NCI-H2196 (cell line): ENCODE data around the gene GARNL3.

ENCODE experiments used
- DNase-seq: peaks from one replicate; lab custom pipeline; 2025; ENCODE audit not compliant: unreplicated experiment; lab: John Stamatoyannopoulos, UW

GARNL3 gene

GRCh38 chr9:127384016-127384730, 119.6 kb downstream of the GARNL3 start:
- DNase-seq: no peak

- no peak for DNase-seq
These were observed 120.3 kb downstream of the GARNL3 start for GRCh38 chr9:127384901-127385300.

- DNase-seq: no peak
These were observed 121.7 kb downstream of the GARNL3 start for GRCh38 chr9:127386249-127386648.

DNA sequence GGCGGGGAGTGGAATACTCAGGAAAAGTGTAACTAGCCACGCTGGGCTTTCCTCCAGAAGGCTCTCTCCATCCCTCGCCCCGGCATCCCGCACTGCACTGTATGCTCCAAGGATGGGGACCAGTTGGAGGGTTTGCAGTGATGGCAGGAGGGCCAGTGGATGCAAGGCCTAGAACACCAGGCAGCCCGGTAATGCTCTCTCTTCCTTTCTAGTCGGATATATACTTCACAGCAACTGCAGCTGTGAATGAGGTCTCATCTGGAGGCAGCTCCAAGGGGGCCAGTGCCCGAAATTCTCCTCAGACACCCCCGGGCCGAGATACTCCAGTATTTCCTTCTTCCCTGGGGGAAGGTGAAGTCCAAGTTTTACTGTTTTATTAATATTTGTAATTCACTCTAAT, 122.4 kb downstream of the GARNL3 start:
- no peak for DNase-seq

DNA sequence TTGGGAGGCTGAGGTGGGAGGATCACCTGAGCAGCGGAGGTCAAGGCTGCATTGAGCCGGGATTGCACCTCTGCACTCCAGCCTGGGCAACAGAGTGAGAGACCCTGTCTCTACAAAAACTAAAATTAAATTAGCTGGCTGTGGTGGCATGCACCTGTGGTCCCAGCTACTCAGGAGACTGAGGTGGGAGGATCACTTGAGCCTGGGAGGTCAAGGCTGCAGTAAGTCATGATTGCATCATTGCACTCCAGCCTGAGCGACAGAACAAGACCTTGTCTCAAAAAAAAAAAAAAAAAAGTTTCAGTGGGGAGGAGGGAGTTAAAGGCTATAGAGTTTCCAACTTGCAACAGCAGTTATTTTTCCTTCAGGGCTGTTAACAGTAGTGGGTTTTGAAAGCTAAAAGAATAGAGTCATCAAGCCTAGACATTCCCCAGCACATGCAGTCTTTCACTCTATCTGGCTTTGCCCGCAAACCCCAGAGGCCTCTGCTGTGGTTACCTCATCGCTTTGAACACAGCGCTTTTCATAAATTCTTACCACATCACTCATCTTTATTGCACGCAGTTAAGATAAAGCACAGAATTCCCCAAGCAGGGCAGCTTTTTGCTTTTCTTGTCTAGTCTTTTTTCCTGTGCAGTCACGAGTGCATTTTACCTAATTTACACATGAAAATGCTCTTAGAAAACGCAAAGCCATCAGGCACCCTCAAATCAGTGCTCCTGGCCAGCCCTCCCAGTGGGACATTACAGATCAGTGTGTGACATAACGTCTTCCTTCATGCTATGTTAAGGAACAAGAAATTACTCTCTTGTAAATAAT, 123.7 kb downstream of the GARNL3 start:
- no peak for DNase-seq

DNA sequence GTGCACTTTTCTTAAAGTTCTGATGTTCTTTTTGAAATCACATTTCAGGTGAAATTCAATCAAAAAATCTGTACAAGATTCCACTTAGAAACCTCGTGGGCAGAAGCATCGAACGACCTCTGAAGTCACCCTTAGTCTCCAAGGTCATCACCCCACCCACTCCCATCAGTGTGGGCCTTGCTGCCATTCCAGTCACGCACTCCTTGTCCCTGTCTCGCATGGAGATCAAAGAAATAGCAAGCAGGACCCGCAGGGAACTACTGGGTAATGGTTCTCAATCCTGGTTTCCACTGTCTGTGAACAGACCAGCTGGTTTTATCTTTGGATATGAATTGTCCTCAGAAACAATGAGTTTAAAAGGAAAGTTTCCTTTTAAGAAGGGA, 124.3 kb downstream of the GARNL3 start:
- DNase-seq: no peak

GRCh38 chr9:127389381-127390247, 125.0 kb downstream of the GARNL3 start:
- DNase-seq: no peak

DNA sequence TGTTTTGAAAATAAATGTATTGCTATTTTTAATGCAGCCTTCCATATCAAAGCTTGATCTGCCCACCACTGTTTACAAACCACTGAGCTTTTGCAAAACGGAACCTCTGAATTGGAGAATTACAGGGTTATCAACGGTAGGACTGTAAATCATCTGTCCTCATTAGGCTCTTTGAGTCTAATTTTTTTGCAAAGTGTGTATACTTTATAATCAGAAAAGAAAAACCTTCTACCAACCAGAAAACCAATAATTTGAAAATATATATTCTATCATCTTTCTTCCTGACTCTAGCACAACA, 125.6 kb downstream of the GARNL3 start:
- no peak for DNase-seq

- DNase-seq: no peak
These were observed 126.0 kb downstream of the GARNL3 start for GRCh38 chr9:127390563-127390962.

- DNase-seq: no peak
These were observed 127.6 kb downstream of the GARNL3 start for GRCh38 chr9:127392166-127392565.

- DNase-seq: no peak
These were observed 128.4 kb downstream of the GARNL3 start for GRCh38 chr9:127392976-127393375.

DNA sequence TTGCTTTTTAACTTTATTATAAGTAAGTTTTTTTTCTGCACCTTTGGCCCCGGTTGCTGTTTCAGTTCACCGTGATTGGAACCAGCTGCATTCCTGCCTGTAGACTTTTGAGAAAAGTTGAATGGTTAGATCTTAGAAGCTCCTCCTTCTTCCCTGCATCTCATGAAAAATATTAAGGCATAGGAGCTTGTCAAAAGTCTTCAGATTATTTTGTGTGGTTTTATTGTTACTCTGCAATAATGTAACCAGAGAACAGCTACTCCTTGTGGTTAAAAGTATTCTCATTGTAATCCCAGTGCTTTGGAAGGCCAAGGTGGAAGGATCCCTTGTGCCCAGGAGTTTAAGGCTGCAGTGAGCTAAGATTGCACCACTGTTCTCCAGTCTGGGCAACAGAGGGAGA, 129.1 kb downstream of the GARNL3 start:
- DNase-seq: no peak

GRCh38 chr9:127395497-127396252, 131.1 kb downstream of the GARNL3 start:
- no peak for DNase-seq

DNA sequence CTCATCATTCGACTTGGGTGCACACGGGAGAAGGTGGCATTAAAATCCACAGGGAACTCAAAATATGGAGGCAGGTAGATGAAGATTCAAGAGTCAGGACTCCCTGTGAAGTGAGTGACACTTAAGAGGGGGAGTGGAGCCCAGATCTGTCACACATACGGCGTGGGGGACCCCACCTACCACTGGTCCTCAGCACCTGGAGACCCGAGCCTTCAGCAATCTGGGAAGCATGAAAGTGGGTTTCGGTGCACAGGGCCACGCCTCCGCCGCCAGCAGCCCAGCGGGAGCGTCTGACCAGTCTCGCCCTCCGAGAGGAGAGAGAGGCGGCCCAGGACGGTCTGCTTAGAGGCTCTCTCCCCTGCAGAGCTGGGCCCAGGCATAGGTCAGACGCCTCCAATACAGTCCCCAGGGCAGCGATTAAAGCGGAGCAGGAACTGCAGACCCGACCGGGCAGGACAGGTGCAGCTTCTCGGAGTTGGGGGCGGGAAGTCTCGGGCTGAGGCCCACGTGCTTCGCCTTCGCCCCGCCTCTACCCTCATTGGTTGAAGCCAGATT, 131.8 kb downstream of the GARNL3 start:
- DNase-seq: no peak

GRCh38 chr9:127396808-127397645, 132.5 kb downstream of the GARNL3 start, which contains the start of gene SLC2A8:
Gene SLC2A8, plus strand, starts transcription at chr9:127397169. Its CDS starts 62 bp downstream, at chr9:127397231.
- peak; percentile 99 for DNase-seq

DNA sequence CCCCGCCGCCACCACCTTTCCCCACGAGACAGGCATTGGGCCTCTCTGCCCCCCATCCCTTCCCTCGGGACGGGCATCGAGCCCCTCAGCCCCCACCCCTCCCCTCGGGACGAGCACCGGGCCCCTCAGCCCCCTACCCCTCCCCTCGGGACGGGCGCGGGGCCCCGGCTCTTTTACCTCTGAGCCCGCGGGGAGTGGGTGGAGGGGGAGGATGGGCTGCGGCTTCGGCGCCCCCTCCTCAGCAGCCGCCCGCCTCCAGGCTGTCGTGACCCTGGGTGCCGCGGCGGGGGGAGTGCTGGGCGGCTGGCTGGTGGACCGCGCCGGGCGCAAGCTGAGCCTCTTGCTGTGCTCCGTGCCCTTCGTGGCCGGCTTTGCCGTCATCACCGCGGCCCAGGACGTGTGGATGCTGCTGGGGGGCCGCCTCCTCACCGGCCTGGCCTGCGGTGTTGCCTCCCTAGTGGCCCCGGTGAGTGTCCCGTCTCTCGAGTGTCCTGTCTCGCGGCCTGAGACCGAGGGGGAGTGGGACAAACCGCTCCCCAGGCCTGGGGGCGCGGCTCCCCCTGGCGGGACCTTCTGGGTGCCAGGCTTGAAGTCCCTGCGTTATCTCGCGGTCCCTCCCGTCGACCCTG, 133.2 kb downstream of the GARNL3 start:
- DNase-seq: no peak

DNA sequence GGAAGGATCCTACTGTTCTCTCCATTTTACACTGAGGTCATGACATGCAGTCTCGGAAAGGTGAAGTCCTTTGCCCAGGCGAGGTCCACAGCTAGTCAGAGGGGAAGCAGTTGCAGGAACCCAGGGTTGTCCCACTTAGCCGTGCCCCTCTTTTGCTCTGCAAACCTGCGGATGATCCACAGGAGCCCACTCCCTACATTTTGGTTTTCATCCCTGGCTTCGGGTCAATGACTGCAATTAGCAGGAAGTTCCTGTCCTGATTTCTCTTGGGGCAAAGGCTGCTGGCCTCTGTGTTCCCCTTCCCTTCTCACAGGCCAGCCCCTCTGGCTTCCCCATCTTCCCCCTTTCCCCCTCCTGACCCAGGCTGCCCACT, 133.7 kb downstream of the GARNL3 start:
- no peak for DNase-seq

DNA sequence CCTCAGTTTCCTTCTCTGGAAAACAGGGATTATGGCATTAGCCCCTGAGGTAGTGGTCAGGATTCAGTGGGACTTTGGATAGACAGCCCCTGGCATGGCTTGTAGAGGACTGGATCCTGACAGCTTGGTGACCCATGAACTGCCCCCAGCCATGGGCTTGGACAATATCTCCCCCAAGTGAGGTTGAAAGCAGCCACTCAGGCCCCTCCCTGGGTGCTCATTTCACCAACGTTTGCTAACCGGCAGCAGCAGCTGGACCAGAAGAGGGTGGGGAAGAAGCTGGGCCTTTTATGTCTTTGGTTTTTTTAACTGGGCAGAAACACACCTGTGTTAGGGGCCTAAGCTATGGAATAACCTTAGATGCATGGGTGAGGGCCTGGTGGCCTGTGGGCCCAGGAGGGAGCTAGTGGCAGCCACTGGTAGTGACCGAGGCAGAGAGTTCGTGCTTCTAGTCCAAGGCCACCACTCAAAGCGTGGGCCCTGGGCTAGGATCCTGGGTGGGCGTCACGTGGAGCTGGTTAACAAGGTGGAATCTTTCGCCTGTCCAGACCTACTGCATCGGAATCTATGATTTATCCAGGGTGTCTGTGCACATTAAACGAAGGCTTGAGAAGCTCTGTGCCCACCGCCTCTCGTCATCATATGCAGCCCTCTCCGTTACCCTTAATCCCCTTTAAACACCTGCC, 134.3 kb downstream of the GARNL3 start:
- DNase-seq: no peak
